Parathyroid adenoma (tissue), 2 donors: ENCODE results near the gene KHDRBS2.

Experiments
- H2AFZ ChIP-seq: fragments of 300-600 bp; sonication (generic); one replicate; pipeline ENCODE4 v1.7.0; 2017; ENCODE audit warnings: antibody characterized with exemption, mild to moderate bottlenecking
- H3K27ac ChIP-seq: fragments of 300-600 bp; sonication (generic); one replicate; pipeline ENCODE4 v1.7.0; 2017
- H3K27me3 ChIP-seq: fragments of 300-600 bp; sonication (generic); one replicate; pipeline ENCODE4 v1.7.0; 2017; ENCODE audit warnings: low read length; ENCODE audit not compliant: control insufficient read depth, insufficient read depth
- H3K36me3 ChIP-seq: fragments of 300-600 bp; sonication (generic); one replicate; pipeline ENCODE4 v1.7.0; 2017; ENCODE audit warnings: low read length; ENCODE audit not compliant: control insufficient read depth, insufficient read depth
- H3K4me1 ChIP-seq: fragments of 300-600 bp; sonication (generic); one replicate; pipeline ENCODE4 v1.7.0; 2017; ENCODE audit warnings: control low read depth
- H3K4me2 ChIP-seq: fragments of 300-600 bp; sonication (generic); one replicate; pipeline ENCODE4 v1.7.0; 2017; ENCODE audit warnings: low read length
- H3K4me3 ChIP-seq: fragments of 300-600 bp; sonication (generic); one replicate; pipeline ENCODE4 v1.7.0; 2017; ENCODE audit warnings: low read depth, low read length
- H3K79me2 ChIP-seq: fragments of 300-600 bp; sonication (generic); one replicate; pipeline ENCODE4 v1.7.0; 2017; ENCODE audit warnings: control low read depth
- H3K9ac ChIP-seq: fragments of 300-600 bp; sonication (generic); one replicate; pipeline ENCODE4 v1.7.0; 2017; ENCODE audit warnings: mild to moderate bottlenecking
- H3K9me3 ChIP-seq: fragments of 300-600 bp; sonication (generic); one replicate; pipeline ENCODE4 v1.7.0; 2017; ENCODE audit warnings: low read length; ENCODE audit not compliant: control insufficient read depth
- TF ChIP-seq, protein P1 (sequence below): fragments of 300-600 bp; sonication (generic); IDR thresholded peaks from one replicate; pipeline ENCODE4 v1.7.0; 2017; ENCODE audit warnings: antibody characterized with exemption, mild to moderate bottlenecking
- donor health status: primary hyperparathyroidism.

Gene KHDRBS2

DNA sequence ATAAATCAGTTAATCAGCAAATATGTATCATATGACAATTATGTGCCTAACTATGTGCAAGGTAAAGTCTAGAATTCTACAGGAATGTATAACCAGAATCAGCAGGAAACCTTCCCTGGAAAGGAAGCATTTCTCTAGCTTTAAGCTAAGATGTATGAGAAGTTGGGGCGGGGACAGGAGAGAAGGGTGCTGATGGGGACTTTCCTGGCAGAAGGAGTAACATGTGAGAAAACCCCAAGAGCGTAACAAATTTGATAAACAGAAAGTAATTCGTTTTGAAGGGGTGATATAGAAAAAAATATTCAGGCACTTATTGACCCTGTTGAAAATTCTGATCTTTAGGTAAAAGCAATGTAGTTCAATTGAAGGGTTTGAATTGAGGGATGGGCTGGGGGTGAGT, 226.1 kb downstream of the KHDRBS2 start:
- no peak overlapping the region for H3K9ac ChIP-seq
- H3K4me3 ChIP-seq, result no peak overlapping the region
- H3K27me3 ChIP-seq, result no peaks in the 10 kb centered on the region
- H3K4me1 ChIP-seq, result no peaks in the 10 kb centered on the region
- no peaks in the 10 kb centered on the region for H3K9me3 ChIP-seq
- H3K27ac ChIP-seq, result no peak overlapping the region
- no peak overlapping the region for H2AFZ ChIP-seq
- TF ChIP-seq, protein P1, sequence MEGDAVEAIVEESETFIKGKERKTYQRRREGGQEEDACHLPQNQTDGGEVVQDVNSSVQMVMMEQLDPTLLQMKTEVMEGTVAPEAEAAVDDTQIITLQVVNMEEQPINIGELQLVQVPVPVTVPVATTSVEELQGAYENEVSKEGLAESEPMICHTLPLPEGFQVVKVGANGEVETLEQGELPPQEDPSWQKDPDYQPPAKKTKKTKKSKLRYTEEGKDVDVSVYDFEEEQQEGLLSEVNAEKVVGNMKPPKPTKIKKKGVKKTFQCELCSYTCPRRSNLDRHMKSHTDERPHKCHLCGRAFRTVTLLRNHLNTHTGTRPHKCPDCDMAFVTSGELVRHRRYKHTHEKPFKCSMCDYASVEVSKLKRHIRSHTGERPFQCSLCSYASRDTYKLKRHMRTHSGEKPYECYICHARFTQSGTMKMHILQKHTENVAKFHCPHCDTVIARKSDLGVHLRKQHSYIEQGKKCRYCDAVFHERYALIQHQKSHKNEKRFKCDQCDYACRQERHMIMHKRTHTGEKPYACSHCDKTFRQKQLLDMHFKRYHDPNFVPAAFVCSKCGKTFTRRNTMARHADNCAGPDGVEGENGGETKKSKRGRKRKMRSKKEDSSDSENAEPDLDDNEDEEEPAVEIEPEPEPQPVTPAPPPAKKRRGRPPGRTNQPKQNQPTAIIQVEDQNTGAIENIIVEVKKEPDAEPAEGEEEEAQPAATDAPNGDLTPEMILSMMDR, result no peak
- no peaks in the 10 kb centered on the region for H3K36me3 ChIP-seq
- H3K79me2 ChIP-seq, result no peaks in the 10 kb centered on the region
- no peak overlapping the region for H3K4me2 ChIP-seq

DNA sequence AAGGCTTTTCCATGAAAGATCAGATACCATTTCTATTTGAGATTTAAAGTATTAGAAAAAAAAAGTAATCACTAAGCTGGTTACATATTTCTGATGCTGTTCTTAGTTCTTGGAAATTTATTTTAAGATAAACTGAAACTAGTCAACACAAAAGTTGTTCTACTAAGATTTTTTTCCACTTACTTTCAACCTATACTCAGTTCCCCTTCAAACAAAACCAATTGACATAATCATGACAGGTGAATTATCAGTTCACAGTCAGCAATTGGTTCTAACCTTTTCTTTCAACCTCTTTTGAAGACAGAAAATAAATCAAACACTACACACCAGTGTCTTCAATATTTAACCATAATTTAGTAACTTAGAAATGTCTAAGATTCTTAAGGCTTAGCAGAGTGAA, 228.7 kb downstream of the KHDRBS2 start:
- H3K4me2 ChIP-seq, result no peak overlapping the region
- TF ChIP-seq, protein P1, result no peak
- H3K4me3 ChIP-seq, result no peak overlapping the region

DNA sequence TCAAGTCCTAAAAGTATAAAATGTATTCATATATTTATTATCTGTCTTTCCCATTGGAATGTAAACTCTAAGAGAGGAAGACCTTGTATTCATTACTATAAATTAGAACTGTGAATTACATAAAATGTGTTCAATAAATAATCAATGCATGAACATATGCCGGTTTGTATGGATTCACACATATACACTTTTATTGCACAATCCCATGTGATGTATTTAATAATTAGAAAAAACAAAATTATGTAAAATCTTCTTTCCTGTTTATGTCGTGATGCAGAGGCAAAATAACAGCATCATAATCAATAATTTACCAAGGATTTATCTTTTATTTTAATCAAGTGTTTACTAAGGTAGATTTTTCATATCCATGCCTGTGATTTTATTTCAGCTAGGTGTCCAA, 240.5 kb downstream of the KHDRBS2 start:
- H3K4me1 ChIP-seq, result no peaks in the 10 kb centered on the region
- no peaks in the 10 kb centered on the region for H3K27me3 ChIP-seq
- no peak overlapping the region for H3K27ac ChIP-seq
- H2AFZ ChIP-seq, result no peak overlapping the region
- no peak overlapping the region for H3K4me2 ChIP-seq
- no peaks in the 10 kb centered on the region for H3K9me3 ChIP-seq
- H3K9ac ChIP-seq, result no peak overlapping the region
- TF ChIP-seq, protein P1, result no peak
- H3K79me2 ChIP-seq, result no peaks in the 10 kb centered on the region
- no peaks in the 10 kb centered on the region for H3K36me3 ChIP-seq
- no peak overlapping the region for H3K4me3 ChIP-seq

More for the DNA sequence above, 228.7 kb downstream of the KHDRBS2 start:
- Histone ChIP-seq H3K79me2 (no peaks in the 10 kb centered on the region), H3K4me1 (no peaks in the 10 kb centered on the region), H2AFZ (no peak overlapping the region), H3K27me3 (no peaks in the 10 kb centered on the region), H3K36me3 (no peaks in the 10 kb centered on the region), H3K9me3 (no peaks in the 10 kb centered on the region), H3K9ac (no peak overlapping the region), H3K27ac (no peak overlapping the region)

DNA sequence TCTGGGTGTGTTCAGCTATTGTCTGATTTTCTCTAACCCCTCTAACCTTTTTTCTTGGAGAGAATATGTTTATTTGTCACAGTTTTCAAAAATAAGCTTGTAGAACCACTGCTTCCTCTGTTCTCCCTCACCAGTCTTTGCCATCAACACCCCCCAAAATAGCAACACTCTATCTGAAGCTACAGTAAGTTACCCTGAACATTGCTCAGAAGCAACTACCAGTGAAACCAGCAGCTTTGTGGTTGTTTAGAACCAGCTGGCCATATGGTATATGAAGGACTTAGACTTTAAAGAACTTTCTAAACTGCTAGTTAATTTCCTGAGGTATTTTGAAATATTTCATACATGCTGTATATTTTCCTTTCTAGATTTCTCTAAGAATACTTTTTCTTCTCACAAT, 242.9 kb downstream of the KHDRBS2 start:
- H3K4me2 ChIP-seq, result no peak overlapping the region
- no peaks in the 10 kb centered on the region for H3K4me1 ChIP-seq
- no peak overlapping the region for H3K4me3 ChIP-seq
- H3K9ac ChIP-seq, result no peak overlapping the region
- TF ChIP-seq, protein P1, result no peak
- no peaks in the 10 kb centered on the region for H3K9me3 ChIP-seq
- H3K27ac ChIP-seq, result no peak overlapping the region
- no peaks in the 10 kb centered on the region for H3K36me3 ChIP-seq
- no peaks in the 10 kb centered on the region for H3K79me2 ChIP-seq
- no peak overlapping the region for H2AFZ ChIP-seq
- H3K27me3 ChIP-seq, result no peaks in the 10 kb centered on the region

DNA sequence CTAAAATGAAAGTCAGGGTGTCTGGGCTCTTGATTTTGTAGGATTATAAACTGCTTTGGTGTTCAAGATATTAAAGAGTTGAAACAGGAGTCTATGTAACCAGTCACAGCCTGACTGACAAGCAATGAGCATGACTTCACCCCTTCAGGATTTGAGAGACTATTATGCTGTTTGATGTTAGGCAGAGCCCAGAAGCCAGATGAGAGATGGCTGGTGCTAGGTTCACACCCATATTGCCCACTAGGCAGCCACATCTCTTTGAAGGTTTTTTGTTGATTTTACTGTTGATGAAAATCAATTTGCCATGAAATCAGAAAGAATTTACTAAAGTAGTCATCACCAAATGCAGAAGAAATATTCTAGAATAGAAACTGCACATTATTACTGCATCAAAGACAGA, 243.6 kb downstream of the KHDRBS2 start:
- Histone ChIP-seq H3K4me1 (no peaks in the 10 kb centered on the region), H3K9ac (no peak overlapping the region), H2AFZ (no peak overlapping the region), H3K4me2 (no peak overlapping the region), H3K27me3 (no peaks in the 10 kb centered on the region), H3K4me3 (no peak overlapping the region), H3K36me3 (no peaks in the 10 kb centered on the region), H3K9me3 (no peaks in the 10 kb centered on the region), H3K79me2 (no peaks in the 10 kb centered on the region), H3K27ac (no peak overlapping the region)
- TF ChIP-seq, protein P1, result no peak
